Tibial artery (tissue), 4 donors: ENCODE results near the gene EPB41L2.
"Not testable (repeated sequence)": the region's sequence is repeated elsewhere in the genome, so short reads cannot be mapped to it uniquely, and the experiment has no call there.

ENCODE experiments used
- DNase-seq, 2 donors: peaks; one replicate each; pipeline ENCODE4 v3.0.0-alpha.2; 2019
- H3K27ac ChIP-seq, 2 donors: fragments of 200-600 bp; sonication (generic) in 1 of 2; 1 replicate in 1 of 2; 2 replicates in 1 of 2; pipeline ENCODE4 v1.5.1; 2018 to 2019; ENCODE audit warnings: mild to moderate bottlenecking in 1 of 2
- H3K27me3 ChIP-seq, 2 donors: fragments of 200-600 bp; sonication (generic) in 1 of 2; one replicate each; pipeline versions ENCODE4 v1.5.1 to v1.6.0; 2016 to 2019
- H3K36me3 ChIP-seq, 3 donors: fragments of 200-600 bp; sonication (generic) in 2 of 3; one replicate each; pipeline ENCODE4 v1.5.1; 2016 to 2019; ENCODE audit warnings: mild to moderate bottlenecking in 2 of 3
- H3K4me1 ChIP-seq, 4 donors: fragments of 200-600 bp; sonication (generic) in 2 of 4; 1 replicate in 3 of 4; 2 replicates in 1 of 4; pipeline ENCODE4 v1.5.1; 2016 to 2019
- H3K4me3 ChIP-seq, 2 donors: fragments of 200-600 bp; sonication (generic) in 1 of 2; 1 replicate in 1 of 2; 2 replicates in 1 of 2; pipeline ENCODE4 v1.5.1; 2018 to 2019; ENCODE audit warnings: mild to moderate bottlenecking in 2 of 2
- H3K9me3 ChIP-seq, 3 donors: fragments of 200-600 bp; sonication (generic) in 1 of 3; one replicate each; pipeline ENCODE4 v1.5.1; 2016 to 2019
- intact Hi-C: fragments of 100-400 bp; cut with DNase I; formaldehyde crosslinking; loops from one replicate; pipeline ENCODE4 v1.15.0; 2023; ENCODE audit warnings: low total_unique reads
- TF ChIP-seq, protein P1 (sequence below), 2 experiments: fragments of 200-600 bp in 1 of 2; fragments of 450-650 bp in 1 of 2; IDR thresholded peaks; one replicate each; pipeline ENCODE4 v1.5.1; 2017 to 2019; ENCODE audit warnings: antibody characterized with exemption in 2 of 2, mild to moderate bottlenecking in 1 of 2, moderate library complexity in 1 of 2

EPB41L2 gene

GRCh38 chr6:130949553-130949952 is 113.5 kb downstream of the EPB41L2 start:
- no peaks in the 10 kb centered on the region for H3K27me3 ChIP-seq
- no peak for DNase-seq
- TF ChIP-seq, protein P1, sequence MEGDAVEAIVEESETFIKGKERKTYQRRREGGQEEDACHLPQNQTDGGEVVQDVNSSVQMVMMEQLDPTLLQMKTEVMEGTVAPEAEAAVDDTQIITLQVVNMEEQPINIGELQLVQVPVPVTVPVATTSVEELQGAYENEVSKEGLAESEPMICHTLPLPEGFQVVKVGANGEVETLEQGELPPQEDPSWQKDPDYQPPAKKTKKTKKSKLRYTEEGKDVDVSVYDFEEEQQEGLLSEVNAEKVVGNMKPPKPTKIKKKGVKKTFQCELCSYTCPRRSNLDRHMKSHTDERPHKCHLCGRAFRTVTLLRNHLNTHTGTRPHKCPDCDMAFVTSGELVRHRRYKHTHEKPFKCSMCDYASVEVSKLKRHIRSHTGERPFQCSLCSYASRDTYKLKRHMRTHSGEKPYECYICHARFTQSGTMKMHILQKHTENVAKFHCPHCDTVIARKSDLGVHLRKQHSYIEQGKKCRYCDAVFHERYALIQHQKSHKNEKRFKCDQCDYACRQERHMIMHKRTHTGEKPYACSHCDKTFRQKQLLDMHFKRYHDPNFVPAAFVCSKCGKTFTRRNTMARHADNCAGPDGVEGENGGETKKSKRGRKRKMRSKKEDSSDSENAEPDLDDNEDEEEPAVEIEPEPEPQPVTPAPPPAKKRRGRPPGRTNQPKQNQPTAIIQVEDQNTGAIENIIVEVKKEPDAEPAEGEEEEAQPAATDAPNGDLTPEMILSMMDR (IDR thresholded peaks at IDR 0.05), result no peak
- H3K4me1 ChIP-seq, result peaks cover 0 to 26% (median 6%) of the 10 kb centered on the region in 4 donors
- no peak overlapping the region for H3K4me3 ChIP-seq
- intact Hi-C loops, result no loop called here
- no peak overlapping the region for H3K27ac ChIP-seq
- no peaks in the 10 kb centered on the region for H3K9me3 ChIP-seq
- H3K36me3 ChIP-seq, result peaks cover 0 to 2% (median 0%) of the 10 kb centered on the region in 3 donors

DNA sequence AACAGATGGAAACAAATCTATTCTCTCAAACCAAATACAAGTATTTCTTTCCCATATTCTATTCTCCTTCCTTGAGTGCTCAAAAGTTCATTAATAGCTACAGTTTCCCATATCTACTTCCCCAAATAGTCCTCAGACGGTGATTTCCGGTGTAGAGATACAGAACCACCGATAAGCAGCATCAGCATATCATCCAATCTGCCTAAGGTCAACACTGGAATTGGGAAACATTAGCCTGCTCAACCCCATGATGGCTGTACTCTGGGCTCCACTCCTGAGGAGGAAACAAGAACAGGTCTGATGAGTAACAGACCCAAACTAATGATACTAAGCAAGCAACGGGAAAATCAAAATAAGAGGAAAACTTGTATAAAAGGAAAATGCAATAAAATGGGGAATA is 115.6 kb downstream of the EPB41L2 start:
- Histone ChIP-seq H3K4me3 (no peak overlapping the region), H3K36me3 (no peaks in the 10 kb centered on the region), H3K27me3 (no peaks in the 10 kb centered on the region), H3K9me3 (no peaks in the 10 kb centered on the region), H3K4me1 (peaks cover 0 to 37% (median 9%) of the 10 kb centered on the region in 4 donors), H3K27ac (no peak overlapping the region)
- DNase-seq, result no peak
- TF ChIP-seq, protein P1 (IDR thresholded peaks at IDR 0.05), result no peak
- intact Hi-C loops, result no loop called here

- intact Hi-C loops, result no loop called here
- H3K4me3 ChIP-seq, result no peak overlapping the region
- H3K4me1 ChIP-seq, result peaks cover 0 to 37% (median 9%) of the 10 kb centered on the region in 4 donors
- H3K9me3 ChIP-seq, result no peaks in the 10 kb centered on the region
- TF ChIP-seq, protein P1 (IDR thresholded peaks at IDR 0.05), result no peak
- H3K36me3 ChIP-seq, result no peaks in the 10 kb centered on the region
- no peak for DNase-seq
- peak overlapping the region in 1 of 2 donors; percentile 1 for H3K27ac ChIP-seq
- no peaks in the 10 kb centered on the region for H3K27me3 ChIP-seq
Observed at GRCh38 chr6:130946076-130946475, 117.0 kb downstream of the EPB41L2 start.

DNA sequence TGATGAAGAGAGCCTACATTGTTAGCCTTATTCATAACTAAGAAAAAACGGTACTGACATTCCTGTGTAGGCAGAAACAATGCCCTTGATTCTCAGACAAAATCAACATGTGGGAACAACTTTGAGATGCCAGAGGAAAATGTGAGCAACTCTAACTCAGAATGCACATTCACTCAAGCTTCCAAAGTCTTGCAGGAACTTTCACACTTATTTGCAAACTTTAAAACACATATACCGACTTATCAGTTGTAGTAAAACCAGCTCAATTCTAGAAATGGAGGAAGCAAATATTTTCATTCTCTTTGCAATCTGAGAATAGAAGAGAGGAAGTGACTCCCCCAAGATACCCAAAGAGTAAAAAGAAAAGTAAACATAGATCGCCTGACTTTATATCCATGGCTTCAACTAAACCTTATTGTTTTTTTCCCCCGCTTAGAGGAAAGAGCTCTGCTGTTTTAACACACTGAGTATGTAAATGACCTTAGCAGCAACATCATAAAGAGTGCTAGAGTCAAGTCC is 117.6 kb downstream of the EPB41L2 start:
- H3K36me3 ChIP-seq, result no peaks in the 10 kb centered on the region
- H3K27ac ChIP-seq, result peak overlapping the region in 1 of 2 donors; percentile 1
- TF ChIP-seq, protein P1 (IDR thresholded peaks at IDR 0.05), result no peak
- H3K4me3 ChIP-seq, result no peak overlapping the region
- no peak for DNase-seq
- H3K4me1 ChIP-seq, result peaks cover 0 to 37% (median 9%) of the 10 kb centered on the region in 4 donors
- intact Hi-C loops, result no loop called here
- no peaks in the 10 kb centered on the region for H3K27me3 ChIP-seq
- H3K9me3 ChIP-seq, result no peaks in the 10 kb centered on the region

GRCh38 chr6:130944486-130944885 is 118.6 kb downstream of the EPB41L2 start:
- H3K36me3 ChIP-seq, result no peaks in the 10 kb centered on the region
- no peaks in the 10 kb centered on the region for H3K27me3 ChIP-seq
- peak overlapping the region in 1 of 2 donors; percentile 21 for H3K27ac ChIP-seq
- H3K4me1 ChIP-seq, result peaks cover 0 to 37% (median 9%) of the 10 kb centered on the region in 4 donors
- H3K4me3 ChIP-seq, result no peak overlapping the region
- no peak for DNase-seq
- TF ChIP-seq, protein P1 (IDR thresholded peaks at IDR 0.05), result no peak
- intact Hi-C loops, result no loop called here
- no peaks in the 10 kb centered on the region for H3K9me3 ChIP-seq

DNA sequence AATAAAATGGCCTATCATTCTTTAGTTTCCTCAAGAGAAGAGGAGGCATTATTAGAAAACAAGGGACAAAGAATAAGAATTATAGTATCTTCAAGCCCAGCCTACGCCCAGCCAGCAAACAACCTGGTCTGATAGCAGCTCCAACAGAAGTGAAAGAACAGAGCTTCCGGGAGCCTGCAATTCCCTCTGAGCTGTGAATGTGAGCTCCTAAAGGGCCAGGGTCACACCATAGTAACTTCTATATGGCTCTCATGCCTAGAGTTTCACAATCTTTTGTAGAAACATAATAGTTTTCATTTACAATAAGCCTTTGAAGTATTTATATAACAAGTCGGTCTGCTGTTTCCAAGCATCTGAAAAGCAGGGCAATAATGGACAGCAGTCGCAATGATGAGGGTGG is 119.3 kb downstream of the EPB41L2 start:
- Histone ChIP-seq H3K9me3 (no peaks in the 10 kb centered on the region), H3K27ac (no peak overlapping the region), H3K27me3 (no peaks in the 10 kb centered on the region), H3K4me1 (peaks cover 0 to 37% (median 9%) of the 10 kb centered on the region in 4 donors), H3K36me3 (no peaks in the 10 kb centered on the region), H3K4me3 (no peak overlapping the region)
- intact Hi-C loops, result no loop called here
- TF ChIP-seq, protein P1 (IDR thresholded peaks at IDR 0.05), result no peak
- DNase-seq, result no peak

DNA sequence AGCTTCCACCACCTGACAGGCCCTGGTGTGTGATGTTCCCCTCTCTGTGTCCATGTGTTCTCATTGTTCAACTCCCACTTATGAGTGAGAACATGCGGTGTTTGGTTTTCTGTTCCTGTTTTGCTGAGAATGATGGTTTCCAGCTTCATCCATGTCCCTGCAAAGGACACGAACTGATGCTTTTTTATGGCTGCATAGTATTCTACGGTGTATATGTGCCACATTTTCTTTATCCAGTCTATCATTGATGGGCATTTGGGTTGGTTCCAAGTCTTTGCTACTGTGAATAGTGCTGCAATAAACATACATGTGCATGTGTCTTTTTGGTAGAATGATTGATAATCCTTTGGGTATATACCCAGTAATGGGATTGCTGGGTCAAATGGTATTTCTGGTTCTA is 120.3 kb downstream of the EPB41L2 start:
- H3K4me3 ChIP-seq, intact Hi-C loops, H3K27ac ChIP-seq, DNase-seq, H3K36me3 ChIP-seq, H3K27me3 ChIP-seq, H3K9me3 ChIP-seq: not testable (repeated sequence)
- peaks cover 0 to 37% (median 12%) of the 10 kb centered on the region in 4 donors for H3K4me1 ChIP-seq
